Ishikawa (cell line): ENCODE results near the gene METTL25B.

Source experiments
- CEBPB ChIP-seq: IDR thresholded peaks from 2 replicates; pipeline ENCODE4 v1.6.1; 2012
- CREB1 ChIP-seq: IDR thresholded peaks from 2 replicates; pipeline ENCODE4 v1.6.1; 2012; ENCODE audit warnings: low read depth
- EGR1 ChIP-seq: IDR thresholded peaks from 2 replicates; pipeline ENCODE4 v1.6.1; 2012
- EP300 ChIP-seq: IDR thresholded peaks from 2 replicates; pipeline ENCODE4 v1.6.1; 2012; ENCODE audit warnings: borderline replicate concordance
- FOXM1 ChIP-seq: IDR thresholded peaks from 2 replicates; pipeline ENCODE4 v1.6.1; 2012; ENCODE audit warnings: low read depth, borderline replicate concordance
- NFIC ChIP-seq: IDR thresholded peaks from 2 replicates; pipeline ENCODE4 v1.6.1; 2012
- RAD21 ChIP-seq: IDR thresholded peaks from 2 replicates; pipeline ENCODE4 v1.6.1; 2012; ENCODE audit warnings: low read depth
- TAF1 ChIP-seq: IDR thresholded peaks from 2 replicates; pipeline ENCODE4 v1.6.1; 2012; ENCODE audit warnings: low read depth, mild to moderate bottlenecking
- TCF12 ChIP-seq: IDR thresholded peaks from 2 replicates; pipeline ENCODE4 v1.6.1; 2012; ENCODE audit warnings: low read depth
- TEAD4 ChIP-seq: IDR thresholded peaks from 2 replicates; pipeline ENCODE4 v1.6.1; 2012
- YY1 ChIP-seq: IDR thresholded peaks from 2 replicates; pipeline ENCODE4 v1.6.1; 2012; ENCODE audit warnings: low read depth
- ZBTB7A ChIP-seq: IDR thresholded peaks from 2 replicates; pipeline ENCODE4 v1.6.1; 2012; ENCODE audit warnings: low read depth
- TF ChIP-seq, protein P1 (sequence below): IDR thresholded peaks from 2 replicates; pipeline ENCODE4 v1.6.1; 2012
- TF ChIP-seq, protein P2 (sequence below): IDR thresholded peaks from 2 replicates; pipeline ENCODE4 v1.6.1; 2012; ENCODE audit warnings: low read depth, mild to moderate bottlenecking
- TF ChIP-seq, protein P3 (sequence below): IDR thresholded peaks from 2 replicates; pipeline ENCODE4 v1.6.1; 2012

METTL25B gene

DNA sequence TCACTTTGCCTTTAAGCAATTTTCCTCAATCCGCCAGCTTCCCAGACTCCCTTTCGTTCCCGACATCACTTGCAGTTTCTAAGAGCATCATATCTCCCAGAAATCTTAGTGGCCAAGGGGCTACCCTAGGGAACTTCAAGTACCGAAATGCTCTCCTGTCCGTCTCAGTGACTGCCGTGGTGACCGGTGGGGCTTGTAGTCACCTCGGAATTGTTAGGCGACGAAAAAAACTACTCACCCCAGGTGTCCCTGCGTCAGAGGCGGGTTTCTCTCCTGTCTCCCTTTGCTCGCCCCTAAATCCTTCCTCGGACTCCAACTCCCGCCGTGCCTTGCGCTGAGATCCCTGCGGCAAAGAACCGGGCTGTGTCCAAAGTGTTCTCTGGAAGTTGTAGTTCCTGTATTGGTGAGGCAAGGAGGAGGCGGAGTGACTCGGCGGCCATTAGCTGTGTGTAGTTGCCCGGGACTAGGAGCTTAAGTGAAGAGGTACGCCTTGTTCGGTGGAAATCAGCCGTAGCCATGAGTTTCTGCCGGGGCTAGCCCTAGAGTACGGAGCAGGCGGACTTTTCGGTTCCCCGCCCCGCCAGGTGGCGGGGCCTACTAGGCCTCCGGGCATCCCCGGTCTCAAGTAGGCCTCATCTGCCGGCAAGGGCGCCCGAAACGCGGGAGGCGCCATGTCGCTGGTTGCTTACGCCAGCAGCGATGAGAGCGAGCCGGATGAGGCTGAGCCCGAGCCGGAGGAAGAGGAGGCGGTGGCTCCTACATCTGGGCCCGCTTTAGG lies 39.0 kb downstream of the METTL25B start, which contains the start of gene PRCC:
Gene PRCC, plus strand, starts transcription at position 435 of the 778 bp plus-strand sequence. Its CDS starts 237 bp downstream, at position 672.
- TF ChIP-seq YY1 (peak; percentile 91), TEAD4 (0 out of 2 replicates have a peak, but pooled peaks have one; percentile 30), RAD21 (peak; percentile 26; the same call in 1 of the 2 replicates), EP300 (no peak), CEBPB (no peak; the same call in 1 of the 2 replicates), NFIC (no peak; the same call in 1 of the 2 replicates), TCF12 (peak; percentile 83), ZBTB7A (no peak), FOXM1 (no peak), TAF1 (peak; percentile 72), EGR1 (peak; percentile 16; the same call in 1 of the 2 replicates), CREB1 (peak; percentile 84)
- TF ChIP-seq, protein P1, sequence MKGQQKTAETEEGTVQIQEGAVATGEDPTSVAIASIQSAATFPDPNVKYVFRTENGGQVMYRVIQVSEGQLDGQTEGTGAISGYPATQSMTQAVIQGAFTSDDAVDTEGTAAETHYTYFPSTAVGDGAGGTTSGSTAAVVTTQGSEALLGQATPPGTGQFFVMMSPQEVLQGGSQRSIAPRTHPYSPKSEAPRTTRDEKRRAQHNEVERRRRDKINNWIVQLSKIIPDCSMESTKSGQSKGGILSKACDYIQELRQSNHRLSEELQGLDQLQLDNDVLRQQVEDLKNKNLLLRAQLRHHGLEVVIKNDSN: no peak
- TF ChIP-seq, protein P2, sequence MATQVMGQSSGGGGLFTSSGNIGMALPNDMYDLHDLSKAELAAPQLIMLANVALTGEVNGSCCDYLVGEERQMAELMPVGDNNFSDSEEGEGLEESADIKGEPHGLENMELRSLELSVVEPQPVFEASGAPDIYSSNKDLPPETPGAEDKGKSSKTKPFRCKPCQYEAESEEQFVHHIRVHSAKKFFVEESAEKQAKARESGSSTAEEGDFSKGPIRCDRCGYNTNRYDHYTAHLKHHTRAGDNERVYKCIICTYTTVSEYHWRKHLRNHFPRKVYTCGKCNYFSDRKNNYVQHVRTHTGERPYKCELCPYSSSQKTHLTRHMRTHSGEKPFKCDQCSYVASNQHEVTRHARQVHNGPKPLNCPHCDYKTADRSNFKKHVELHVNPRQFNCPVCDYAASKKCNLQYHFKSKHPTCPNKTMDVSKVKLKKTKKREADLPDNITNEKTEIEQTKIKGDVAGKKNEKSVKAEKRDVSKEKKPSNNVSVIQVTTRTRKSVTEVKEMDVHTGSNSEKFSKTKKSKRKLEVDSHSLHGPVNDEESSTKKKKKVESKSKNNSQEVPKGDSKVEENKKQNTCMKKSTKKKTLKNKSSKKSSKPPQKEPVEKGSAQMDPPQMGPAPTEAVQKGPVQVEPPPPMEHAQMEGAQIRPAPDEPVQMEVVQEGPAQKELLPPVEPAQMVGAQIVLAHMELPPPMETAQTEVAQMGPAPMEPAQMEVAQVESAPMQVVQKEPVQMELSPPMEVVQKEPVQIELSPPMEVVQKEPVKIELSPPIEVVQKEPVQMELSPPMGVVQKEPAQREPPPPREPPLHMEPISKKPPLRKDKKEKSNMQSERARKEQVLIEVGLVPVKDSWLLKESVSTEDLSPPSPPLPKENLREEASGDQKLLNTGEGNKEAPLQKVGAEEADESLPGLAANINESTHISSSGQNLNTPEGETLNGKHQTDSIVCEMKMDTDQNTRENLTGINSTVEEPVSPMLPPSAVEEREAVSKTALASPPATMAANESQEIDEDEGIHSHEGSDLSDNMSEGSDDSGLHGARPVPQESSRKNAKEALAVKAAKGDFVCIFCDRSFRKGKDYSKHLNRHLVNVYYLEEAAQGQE: no peak
- TF ChIP-seq, protein P3, sequence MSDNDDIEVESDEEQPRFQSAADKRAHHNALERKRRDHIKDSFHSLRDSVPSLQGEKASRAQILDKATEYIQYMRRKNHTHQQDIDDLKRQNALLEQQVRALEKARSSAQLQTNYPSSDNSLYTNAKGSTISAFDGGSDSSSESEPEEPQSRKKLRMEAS: no peak

DNA sequence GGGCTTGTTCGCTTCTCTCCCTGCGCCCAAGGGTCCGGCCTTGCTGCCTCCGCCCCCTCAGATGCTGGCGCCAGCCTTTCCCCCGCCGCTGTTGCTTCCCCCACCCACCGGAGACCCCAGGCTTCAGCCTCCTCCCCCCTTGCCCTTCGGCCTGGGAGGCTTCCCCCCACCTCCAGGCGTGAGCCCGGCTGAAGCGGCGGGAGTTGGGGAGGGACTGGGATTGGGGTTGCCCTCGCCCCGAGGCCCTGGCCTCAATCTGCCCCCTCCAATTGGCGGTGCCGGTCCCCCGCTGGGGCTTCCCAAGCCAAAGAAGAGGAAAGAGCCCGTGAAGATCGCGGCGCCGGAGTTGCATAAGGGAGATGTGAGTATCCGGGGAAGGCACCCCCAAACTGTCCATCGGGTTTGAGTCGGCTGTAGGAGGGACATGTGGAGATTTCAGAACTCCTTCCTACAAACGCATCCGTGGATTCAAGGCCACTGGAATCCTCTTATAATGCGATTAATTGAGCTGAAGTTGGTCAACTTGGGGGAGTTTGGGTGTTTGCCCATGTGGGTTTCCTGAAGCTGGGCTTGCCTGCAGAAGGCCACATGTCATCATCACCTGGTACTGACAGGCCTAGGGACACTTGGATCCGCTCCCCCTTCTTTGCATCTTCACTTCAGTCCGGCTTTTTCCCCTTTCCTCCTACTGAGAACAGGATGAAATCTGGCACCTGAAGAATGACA lies 39.8 kb downstream of the METTL25B start:
- TF ChIP-seq CEBPB (no peak), YY1 (no peak), TAF1 (no peak), FOXM1 (no peak), NFIC (no peak), EP300 (no peak), EGR1 (no peak)
- TF ChIP-seq, protein P1: no peak

DNA sequence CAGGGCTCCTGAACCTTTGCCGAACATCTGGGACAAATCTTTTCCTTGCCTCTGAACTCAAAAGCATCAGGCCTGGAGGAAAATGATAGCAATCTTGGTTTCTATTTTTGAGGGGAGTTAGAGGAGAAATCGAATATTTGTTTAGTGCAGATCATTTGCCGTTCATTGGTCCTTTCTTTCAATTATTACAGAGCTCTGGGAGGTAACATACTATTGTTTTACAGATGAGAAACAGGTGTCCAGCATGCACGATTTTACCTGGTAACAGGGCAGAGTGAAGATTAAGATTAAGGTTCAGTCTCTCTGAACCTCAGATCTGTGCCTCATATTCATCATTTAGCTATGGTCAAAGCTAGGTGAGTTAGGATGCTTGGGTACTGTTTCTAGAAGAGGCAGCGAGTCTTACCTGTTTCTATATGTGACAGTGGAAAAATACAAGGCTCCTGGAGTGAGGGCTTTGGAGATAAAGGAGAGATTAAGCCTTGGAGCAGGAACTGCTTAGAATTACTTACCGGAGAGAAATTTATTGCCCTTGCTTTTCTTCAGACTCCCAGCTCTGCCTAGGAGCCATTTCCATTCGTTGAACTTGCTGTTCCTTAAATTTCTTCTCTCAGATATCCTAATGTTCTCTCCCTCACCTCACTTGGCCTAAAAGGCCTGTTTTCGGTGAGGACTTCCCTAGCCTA lies 40.5 kb downstream of the METTL25B start:
- TF ChIP-seq TAF1: no peak
- no peak for TF ChIP-seq CEBPB
- TF ChIP-seq ZBTB7A: no peak
- no peak for TF ChIP-seq EP300
- TF ChIP-seq, protein P3: no peak

DNA sequence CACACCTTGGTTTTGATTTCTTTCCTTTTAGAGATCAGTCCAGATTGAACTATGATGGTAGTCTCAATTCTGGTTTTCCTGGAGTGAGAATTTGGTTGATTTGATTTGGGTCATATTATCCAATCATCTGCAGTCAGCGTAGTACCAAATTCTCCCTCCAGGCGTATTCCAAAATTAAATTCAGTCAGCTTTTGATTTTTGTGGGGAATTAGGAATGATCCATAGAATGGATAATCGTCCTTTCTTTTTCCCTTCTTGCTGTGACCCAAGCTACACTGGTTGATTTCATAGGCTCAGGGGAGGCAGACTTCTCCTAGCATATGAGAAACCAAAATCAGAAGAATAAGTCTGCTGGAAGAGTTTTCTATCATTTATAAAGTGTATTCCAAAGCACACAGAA lies 44.0 kb downstream of the METTL25B start:
- TF ChIP-seq ZBTB7A: no peak
- TF ChIP-seq FOXM1: no peak
- TF ChIP-seq EP300: no peak
- no peak for TF ChIP-seq TAF1
- no peak for TF ChIP-seq YY1
- TF ChIP-seq, protein P1: no peak
- no peak for TF ChIP-seq RAD21

DNA sequence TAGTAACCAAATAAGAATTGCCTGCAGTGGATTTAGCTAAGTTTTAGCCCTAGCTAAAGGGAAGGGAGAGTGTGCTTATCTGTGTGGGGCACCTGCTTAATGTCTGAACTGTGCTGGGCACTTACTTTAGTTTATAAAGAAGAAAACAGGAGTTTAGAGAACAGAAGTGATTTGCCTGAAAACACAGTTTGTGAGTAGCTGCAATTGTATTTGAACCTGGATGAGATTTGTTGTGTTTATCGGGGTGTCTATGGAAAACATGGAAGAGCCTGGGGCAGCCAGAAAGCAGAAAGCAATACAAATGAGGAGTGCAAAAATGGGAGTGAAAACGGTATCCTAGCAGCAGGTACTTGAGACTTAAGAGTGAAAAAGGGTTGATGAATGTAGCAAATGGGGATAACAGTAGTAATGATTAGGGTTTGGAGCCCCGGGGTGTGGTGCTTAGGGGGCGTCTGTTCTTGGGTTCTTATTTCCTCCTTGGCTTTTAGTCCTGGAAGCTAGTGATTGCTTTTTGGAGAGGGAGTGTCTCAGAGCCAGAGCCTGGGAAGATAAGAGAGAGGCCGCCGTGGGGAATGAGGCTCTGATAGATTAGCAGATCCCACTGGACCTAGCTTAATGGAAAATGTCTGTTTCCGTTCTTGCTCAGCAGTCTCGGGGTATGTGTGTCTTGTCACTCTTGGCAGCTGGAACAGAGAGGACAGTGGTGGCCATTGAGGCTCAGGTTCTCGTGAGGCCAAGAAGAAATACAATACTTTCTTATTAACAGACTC lies 44.6 kb downstream of the METTL25B start:
- TF ChIP-seq TAF1 (no peak), RAD21 (no peak), TCF12 (no peak), ZBTB7A (no peak), NFIC (no peak), CREB1 (no peak), EP300 (no peak), YY1 (no peak), FOXM1 (no peak), EGR1 (no peak)
- TF ChIP-seq, protein P2: no peak
- TF ChIP-seq, protein P3: no peak
- TF ChIP-seq, protein P1: no peak
